GM19324 (cell line): ENCODE measurements around the gene CD9.
"Not testable (repeated sequence)": the region's sequence is repeated elsewhere in the genome, so short reads cannot be mapped to it uniquely, and the experiment has no call there.

Experiments used
- ATAC-seq: cut with Tn5 transposase; IDR thresholded peaks from one replicate; pipeline ENCODE4 v1.9.1; 2021; ENCODE audit warnings: mild to moderate bottlenecking, moderate library complexity; ENCODE audit not compliant: unreplicated experiment, low FRiP score

CD9 gene

GRCh38 chr12:6198051-6198450 lies 2.1 kb upstream of the CD9 start:
- ATAC-seq, result no peak

GRCh38 chr12:6198556-6198955 lies 1.6 kb upstream of the CD9 start:
- ATAC-seq, result no peak

- no peak for ATAC-seq
Measured at GRCh38 chr12:6198985-6199530, 1.1 kb upstream of the CD9 start.

- ATAC-seq, result no peak
Measured at GRCh38 chr12:6199531-6200255, 507 bp upstream of the CD9 start.

DNA sequence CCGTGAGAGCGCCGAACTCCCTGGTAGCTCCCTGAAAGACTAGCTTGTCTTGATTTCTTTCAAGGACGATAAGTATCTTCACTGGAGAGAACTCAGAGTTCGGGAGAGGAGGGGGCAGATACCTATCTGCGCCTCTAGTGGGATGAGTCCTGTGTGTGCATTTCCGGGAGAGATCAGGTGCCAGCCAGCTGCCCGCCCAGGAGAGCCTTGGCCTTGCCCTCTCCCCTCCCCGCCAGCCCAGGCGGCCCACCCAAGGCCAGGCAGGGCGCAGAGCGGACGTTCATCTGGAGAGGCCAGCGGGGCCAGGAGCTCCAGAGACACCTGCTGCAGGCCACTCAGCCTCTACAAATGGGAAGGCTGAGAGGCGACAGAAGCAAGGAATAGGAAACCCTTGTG lies 1.0 kb downstream of the CD9 start:
- no peak for ATAC-seq

DNA sequence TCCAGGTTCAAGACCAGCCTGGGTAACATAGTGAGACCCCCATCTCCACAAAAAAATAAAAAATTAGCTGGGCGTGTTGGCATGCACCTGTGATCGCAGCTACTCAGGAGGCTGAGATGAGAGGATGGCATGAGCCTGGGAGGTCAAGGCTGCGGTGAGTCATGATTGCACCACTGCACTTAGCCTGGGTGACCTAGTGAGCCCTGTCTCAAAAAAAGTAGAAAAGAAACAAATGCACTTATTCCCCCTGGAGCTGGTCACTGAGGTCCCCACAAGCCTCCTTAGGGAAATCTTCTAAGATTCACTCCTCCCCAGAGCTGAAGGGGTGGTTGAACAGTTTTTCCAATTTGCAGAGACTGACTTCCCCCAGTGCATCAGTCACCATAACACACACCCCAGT lies 1.6 kb downstream of the CD9 start:
- no peak for ATAC-seq

DNA sequence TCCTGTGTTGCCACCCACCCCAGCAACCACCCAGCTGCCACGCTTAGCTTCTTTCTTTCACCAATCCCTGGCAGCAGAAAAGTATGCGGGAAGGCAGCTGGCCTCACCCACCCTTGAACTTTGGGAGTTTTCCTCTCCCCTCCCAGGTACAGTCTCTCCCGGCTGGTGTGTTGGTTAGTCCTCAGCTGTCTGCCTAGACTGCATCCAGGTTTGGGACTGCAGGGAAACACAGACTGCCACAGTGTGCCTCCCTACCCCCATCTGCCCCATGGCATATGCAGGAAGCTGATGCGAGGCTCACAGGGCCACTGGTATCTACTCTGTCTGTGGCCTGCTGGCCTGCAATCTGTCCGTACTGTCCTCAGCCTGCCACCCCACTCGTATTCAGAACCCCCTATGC lies 2.1 kb downstream of the CD9 start:
- no peak for ATAC-seq

DNA sequence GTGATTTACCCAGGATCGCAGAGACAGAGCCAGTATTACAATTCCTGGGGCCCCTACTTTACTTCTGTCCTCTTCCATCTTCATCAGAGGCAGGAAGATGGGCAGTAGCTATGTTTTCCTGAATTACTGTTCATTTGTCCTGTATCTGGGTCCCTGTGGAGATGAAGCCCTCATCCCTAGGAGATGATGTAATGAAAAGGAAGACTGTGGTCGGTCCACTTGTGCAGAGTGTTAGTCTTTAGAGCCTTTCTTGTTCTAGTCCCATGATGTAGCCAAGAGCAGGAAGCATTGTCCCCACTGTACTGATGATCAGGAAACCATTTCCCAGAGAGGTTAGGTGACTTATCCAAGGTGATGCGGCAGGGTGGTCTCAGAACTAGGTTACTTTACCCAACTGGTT lies 2.6 kb downstream of the CD9 start:
- ATAC-seq, result no peak

DNA sequence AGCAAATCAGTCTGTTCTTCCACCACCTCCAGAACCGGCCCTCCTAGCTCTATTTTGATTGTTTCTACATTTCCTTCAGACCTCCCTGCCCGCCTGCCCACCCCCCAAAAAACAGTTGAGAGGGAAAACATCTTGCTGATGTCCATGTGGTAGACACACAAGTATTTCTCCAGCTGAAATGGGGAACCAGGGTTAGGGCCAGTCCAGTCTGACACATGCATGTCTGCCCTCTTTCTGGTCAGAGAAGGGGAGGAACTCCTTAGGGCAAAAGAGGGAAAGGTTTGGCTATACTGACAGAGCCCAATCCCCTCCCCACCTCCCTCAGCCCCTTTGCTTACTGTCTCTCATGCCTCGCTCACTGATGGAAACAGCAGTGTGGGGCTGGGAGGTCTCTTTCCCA lies 3.4 kb downstream of the CD9 start:
- no peak for ATAC-seq

DNA sequence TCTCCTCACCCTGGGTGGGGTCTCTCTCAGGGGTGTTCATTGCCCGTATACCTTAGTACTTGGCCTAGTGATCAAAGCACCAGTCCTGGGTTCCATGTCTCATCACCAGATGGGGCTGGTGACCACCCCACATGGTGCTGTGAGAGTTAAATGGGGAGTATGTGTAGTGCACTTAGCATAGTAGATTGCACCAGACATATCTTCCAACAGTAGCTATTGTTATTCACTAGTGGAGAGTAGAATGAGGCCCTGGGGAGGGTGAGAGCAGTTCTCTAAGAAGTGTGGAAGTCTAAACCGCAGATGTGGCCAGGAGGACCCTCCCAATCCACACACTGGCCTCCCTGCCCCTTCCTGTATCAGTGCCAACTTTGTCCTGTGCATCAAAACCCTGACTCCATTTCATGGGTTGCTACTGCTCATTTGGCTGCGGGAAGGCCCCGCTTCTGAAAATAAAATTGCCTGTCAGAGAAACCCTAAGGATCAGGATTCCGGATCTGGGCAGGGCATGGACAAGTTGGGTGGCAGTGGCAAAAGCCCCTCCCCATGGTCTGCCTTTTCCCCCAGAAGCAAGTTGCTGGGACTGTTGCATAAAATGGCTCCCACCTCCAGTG lies 4.4 kb downstream of the CD9 start:
- ATAC-seq, result no peak

DNA sequence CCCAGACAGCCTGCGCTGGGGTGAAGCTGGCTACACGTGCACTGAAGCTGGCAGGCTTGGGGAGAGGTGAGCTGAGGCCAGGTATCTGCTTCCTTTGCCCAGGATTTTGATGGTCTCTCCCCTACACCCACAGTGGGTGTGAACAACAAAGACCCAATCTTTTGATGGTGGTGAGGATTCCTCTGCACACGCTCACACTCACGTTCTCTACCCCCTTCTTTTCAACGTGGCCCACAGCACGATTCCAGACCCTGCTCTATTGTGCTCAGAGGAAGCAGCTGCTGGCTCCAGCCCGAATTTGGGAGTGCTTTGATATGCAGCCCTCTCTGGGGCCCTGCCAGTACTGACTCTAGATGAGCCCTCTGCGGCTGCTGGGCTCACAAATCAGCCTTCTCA lies 4.9 kb downstream of the CD9 start:
- ATAC-seq, result no peak

DNA sequence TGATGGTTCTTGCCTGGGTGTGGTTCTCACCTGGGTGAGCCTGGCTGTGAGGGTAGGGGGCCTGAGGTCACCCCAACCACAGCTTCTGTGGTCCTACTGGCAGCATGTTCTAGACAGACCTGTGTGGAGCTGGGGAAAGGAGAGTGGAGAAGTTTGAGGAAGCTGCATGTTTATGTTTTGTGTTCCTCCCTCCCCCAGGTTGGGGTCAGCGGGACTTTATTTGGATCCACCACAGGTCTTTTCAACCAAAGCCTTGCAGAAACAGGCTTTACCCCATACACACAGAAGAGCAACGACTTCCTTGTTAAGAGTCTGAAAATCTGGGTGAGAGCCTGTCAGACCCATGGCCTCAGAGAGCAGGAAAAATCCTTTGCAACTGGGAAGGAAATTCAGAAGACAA lies 5.6 kb downstream of the CD9 start:
- ATAC-seq, result no peak

DNA sequence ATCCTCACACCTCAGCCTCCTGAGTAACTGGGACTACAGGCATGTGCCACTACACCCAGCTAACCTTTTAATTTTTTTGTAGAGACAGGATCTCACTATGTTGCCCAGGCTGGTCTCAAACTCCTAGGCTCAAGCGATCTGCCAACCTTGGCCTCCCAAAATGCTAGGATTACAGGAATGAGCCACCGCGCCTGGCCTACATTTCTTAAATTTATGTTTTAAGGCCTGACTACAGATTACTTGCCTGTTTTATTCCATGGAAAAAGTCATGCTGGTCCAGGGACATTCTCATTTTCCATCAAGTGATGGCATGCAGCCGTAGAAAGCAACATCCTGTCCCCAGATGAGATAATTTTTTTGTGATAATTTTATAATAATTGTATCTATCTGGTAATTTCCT lies 6.1 kb downstream of the CD9 start:
- no peak for ATAC-seq

DNA sequence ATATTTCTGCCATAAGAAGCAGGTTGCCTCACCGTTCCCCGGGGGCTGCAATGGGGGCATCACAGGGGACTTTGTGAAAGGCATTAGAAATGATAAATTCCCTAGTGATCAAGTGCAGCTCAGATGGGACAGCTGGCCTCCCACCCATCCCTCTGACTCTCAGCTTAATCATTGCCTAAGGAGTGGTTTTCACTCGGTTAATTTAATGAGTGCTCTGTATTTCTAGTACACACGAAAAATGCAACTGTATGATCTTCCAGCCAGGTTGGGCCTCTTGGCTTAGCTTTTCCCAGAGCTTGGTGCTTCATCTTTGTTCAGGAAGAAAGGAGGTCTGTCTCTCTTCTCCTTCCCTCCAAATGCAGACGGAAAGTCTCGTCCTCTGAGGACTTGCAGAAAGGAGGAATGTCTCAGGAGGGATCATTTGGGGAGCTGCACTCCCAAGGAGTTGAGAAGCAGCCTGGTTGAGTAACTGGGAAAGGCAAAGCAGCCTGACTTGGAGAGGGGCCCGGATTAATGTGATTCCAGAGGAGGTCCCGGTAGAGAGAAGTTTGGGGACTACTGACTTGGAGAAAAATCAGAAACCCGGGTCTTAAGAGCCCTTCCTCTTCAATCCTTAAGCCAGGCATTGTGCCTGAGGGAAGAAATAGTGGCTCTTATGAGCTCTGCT lies 7.2 kb downstream of the CD9 start:
- no peak for ATAC-seq

GRCh38 chr12:6208130-6208529 lies 7.9 kb downstream of the CD9 start:
- ATAC-seq, result no peak

DNA sequence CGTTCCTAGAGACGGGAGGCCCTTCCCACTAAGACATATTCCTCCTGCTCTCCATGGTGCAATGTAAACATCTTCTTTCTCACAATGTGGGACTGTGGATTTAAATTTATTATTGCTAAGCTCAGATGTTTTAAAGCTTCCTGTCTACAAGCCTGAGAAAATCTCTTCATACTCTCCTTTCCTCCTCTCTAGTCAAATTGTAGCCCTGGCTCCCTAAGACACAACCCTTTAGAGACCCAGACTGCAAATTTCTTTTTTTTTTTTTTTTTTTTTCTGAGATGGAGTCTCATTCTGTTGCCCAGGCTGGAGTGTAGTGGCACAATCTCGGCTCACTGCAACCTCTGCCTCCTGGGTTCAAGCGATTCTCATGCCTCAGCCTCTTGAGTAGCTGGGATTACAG lies 9.2 kb downstream of the CD9 start:
- not testable (repeated sequence) for ATAC-seq

DNA sequence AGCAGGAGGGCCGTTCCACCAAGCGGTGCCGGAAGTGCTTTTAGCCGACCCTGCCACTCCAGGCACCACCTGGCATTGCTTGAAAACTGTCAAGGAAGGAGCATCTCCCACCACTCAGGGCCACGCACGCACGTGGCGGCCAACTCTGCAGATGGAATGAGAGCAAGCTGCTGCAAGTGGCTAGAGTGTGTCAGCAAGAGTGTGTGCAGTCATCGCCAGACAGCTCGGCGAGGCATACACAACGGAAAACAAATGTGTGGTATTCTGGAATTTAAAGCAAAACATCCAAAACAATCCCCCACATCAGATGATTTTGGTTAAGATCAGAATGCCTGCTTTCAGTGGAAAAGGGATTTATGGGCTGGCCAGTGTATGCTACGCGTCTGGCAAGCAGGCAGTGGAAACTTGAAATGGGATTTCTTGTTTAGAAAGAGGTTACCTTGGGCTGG lies 11.2 kb downstream of the CD9 start:
- no peak for ATAC-seq

GRCh38 chr12:6212086-6212485 lies 11.9 kb downstream of the CD9 start:
- no peak for ATAC-seq

DNA sequence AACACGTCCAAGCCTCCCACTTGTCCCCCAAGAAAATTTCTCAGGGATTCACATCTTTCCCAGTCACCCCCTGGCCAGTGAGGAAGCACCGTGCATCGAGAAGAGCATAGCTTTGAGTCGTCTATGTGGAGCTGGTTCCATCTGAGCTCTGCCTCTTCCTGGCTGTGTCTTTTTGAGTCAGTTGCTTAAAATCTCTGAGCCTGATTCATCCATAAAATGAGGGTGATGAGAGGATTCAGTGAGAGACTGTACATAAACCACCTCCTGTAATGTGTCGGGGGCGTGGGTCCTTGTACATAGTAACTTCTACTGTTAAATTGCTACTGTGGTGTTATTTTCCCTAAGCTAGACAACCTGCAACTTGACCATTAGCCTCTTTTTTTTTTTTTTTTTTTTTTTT lies 13.8 kb downstream of the CD9 start:
- no peak for ATAC-seq

- ATAC-seq, result no peak
Measured at GRCh38 chr12:6214633-6215032, 14.4 kb downstream of the CD9 start.

GRCh38 chr12:6215120-6215807 lies 15.1 kb downstream of the CD9 start:
- no peak for ATAC-seq
